ENCODE data around the gene TRAPPC8.
"Not testable (repeated sequence)": the region's sequence is repeated elsewhere in the genome, so short reads cannot be mapped to it uniquely, and the experiment has no call there.

Gene TRAPPC8

DNA sequence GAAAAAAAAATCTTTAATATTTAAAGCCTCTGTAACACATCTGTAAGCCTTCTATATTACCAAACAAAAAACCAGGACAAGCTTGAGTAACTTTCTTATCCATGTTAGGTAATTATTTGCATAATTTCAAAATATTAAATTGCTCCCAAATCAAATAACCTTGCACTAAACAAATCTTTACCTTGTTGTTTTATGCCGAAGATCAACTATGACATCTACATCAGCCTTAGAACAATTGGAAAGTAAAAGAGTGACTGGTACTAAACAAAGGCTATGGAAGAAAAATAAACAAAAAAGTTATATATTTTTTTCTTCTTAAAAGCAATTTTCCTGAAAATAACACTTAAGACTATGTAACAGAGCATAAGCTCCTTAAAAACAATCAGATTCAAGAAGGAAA lies 111.0 kb downstream of the TRAPPC8 start:
- TF ChIP-seq ZFX (IDR thresholded peaks at IDR 0.05) = no peak
- TF ChIP-seq, protein P1, sequence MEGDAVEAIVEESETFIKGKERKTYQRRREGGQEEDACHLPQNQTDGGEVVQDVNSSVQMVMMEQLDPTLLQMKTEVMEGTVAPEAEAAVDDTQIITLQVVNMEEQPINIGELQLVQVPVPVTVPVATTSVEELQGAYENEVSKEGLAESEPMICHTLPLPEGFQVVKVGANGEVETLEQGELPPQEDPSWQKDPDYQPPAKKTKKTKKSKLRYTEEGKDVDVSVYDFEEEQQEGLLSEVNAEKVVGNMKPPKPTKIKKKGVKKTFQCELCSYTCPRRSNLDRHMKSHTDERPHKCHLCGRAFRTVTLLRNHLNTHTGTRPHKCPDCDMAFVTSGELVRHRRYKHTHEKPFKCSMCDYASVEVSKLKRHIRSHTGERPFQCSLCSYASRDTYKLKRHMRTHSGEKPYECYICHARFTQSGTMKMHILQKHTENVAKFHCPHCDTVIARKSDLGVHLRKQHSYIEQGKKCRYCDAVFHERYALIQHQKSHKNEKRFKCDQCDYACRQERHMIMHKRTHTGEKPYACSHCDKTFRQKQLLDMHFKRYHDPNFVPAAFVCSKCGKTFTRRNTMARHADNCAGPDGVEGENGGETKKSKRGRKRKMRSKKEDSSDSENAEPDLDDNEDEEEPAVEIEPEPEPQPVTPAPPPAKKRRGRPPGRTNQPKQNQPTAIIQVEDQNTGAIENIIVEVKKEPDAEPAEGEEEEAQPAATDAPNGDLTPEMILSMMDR (conservative IDR thresholded peaks at IDR 0.05) = no peak
- no peak overlapping the region for H3K27ac ChIP-seq

DNA sequence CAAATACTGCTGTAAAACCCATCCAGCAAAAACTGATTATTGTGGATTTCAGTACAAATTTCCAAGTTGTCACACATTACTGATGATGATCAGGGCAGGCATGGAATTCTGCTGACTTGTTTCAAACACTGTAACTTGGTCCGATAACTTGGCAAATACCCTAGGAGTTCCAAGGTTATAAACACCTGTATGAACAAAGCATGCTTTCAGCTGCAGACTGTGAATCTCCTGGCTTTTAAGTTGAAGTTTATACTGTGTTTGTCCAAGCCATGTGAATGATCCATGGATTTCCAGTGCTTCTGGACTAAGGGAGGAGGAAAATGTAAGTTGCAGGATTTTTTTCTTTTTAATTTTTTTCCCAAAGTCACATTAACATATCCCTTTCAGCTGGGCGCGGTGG lies 112.2 kb downstream of the TRAPPC8 start:
- no peak overlapping the region for H3K27ac ChIP-seq
- TF ChIP-seq, protein P1 (conservative IDR thresholded peaks at IDR 0.05) = no peak
- no peak for TF ChIP-seq ZFX (IDR thresholded peaks at IDR 0.05)

DNA sequence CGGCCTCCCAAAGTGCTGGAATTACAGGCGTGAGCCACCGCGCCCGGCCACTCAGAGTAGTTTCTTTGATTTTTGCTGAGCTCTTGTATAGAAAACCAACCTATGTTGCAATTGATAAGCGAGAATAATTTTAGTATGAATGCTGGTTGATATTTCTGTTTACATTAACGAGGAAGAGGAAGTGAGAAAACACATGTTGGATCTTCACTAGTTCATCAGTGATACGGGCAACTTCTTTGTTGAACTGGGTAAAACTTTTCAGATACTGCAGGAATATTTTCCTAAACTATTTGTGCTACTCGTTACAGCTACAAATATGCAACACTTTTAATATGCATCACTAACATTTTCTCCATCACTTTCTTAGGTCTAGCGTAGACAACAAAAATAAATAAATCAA lies 114.3 kb downstream of the TRAPPC8 start:
- TF ChIP-seq, protein P1 (conservative IDR thresholded peaks at IDR 0.05) = no peak
- no peak for TF ChIP-seq ZFX (IDR thresholded peaks at IDR 0.05)
- H3K27ac ChIP-seq = no peak overlapping the region

DNA sequence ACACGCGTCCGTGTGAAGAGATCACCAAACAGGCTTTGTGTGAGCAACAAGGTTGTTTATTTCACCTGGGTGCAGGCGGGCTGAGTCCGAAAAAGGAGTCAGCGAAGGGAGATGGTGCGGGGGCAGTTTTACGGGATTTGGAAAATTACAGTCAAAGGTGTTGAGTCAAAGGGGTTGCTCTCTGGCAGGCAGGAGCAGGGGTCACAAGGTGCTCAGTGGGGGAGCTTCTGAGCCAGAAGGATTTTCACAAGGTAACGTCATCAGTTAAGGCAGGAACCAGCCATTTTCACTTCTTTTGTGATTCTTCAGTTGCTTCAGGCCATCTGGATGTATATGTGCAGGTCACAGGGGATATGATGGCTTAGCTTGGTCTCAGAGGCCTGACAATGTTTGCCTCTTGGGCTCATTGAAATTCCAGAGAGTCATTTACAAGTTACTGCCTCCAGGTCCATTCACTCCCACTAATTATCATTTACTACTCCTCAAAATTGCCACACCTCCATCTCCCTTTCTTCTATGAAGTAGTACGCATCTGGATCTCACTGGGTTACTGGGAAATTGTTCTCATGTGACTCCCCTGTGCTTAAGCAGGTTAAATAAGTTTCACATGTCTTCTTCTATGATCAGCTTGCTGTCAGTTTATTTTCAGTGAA lies 116.1 kb downstream of the TRAPPC8 start:
- not testable (repeated sequence) for H3K27ac ChIP-seq

DNA sequence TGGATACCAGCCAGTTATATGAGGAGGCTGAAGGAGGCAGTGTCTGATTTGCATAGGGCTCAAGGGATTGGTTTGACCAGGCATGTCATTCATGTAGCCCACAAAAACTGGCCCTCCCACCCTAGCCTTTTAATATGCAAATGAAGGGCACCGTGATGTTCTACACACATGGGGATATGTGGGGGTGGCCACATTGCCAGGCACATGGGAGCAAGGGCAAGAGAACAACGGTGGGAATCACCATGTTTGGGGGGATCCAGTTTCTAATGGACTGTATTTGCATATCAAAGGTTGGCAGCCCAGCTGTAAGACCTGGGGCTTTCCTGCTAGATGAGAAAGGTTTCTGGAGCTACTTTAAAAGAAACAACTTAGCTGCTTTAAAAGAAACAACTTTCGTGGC lies 117.2 kb downstream of the TRAPPC8 start:
- TF ChIP-seq ZFX (IDR thresholded peaks at IDR 0.05) = no peak
- TF ChIP-seq, protein P1 (conservative IDR thresholded peaks at IDR 0.05) = no peak
- no peak overlapping the region for H3K27ac ChIP-seq

DNA sequence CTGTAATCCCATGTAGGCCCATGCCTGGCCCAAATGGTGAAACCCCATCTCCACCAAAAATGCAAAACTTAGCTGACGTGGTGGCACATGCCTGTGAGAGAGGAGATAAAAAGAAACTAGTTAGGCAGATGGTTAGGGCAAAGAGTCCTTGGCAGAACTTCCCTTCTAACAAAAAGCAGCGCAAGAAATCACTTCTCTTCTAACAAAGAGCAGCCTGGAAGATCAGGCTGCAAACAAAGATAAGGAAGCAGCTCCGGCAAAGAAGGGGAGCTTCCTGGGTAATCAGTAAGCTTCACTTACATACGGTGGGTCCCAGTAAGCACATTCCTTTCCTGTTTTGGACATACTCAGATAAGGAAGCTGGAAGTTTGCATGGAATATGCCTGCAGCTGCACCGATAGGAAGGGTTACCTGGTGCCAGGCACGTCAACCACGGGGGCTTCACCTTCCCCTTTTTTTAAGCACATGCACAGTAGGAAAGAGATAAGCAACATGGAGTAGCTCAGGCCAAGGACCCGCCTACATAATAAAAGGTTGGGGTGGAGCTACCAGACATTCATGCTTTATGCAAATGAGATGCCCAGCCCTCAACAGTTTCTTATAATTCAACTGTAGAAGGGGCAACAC lies 121.3 kb downstream of the TRAPPC8 start:
- no peak for TF ChIP-seq ZFX (IDR thresholded peaks at IDR 0.05)
- TF ChIP-seq, protein P1 (conservative IDR thresholded peaks at IDR 0.05) = no peak
- no peak overlapping the region for H3K27ac ChIP-seq

DNA sequence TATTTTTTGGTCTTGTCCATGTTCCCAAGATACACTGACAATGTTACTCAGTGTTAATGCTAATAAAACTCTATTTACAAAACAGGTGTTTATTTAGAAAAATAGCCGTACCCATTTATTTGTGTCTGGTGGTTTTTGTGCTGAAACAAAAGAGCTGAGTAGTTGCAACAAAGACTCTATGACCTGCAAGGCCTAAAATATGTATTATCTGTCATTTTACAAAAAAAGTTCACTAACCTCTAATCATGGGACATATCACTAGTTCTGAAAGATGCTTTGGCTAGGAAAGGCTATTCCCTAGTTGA lies 123.1 kb downstream of the TRAPPC8 start:
- H3K27ac ChIP-seq = no peak overlapping the region

More for the DNA sequence above, 123.1 kb downstream of the TRAPPC8 start:
- TF ChIP-seq, protein P1 (conservative IDR thresholded peaks at IDR 0.05) = peak; percentile 59
- TF ChIP-seq ZFX (IDR thresholded peaks at IDR 0.05) = no peak
